ENCODE data around the gene DNAH6.

DNA sequence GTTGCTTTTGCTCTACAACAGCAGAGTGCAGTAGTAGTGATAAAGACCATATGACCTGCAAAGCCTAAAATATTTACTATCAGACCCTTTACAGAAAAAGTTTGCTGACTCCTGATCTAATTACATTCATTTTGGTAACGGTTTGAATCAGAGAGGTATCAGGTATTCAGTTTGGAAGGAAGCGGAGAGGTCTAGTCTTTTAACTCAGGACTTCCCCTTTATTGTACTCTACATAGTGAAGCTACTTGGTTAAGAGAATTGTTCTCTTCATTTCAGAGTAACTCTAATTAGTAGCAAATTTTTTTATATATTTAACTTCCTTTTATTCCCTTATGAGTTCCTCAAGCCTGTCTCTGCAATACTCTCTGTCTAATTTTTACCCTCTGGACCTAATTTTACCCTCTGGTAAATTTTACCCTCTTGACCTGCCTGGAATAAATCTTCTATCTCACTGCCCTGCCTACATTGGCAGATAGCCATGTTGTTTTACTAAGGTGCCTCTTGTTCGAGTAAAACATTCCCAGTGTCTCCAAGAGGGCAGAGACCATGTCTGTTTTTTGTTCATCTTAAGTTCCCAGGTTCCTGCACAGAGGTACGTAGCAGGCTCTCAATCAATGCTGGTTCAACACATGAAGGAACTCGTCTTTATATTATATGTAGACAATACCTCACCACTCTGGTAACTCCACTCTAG is 170.6 kb downstream of the DNAH6 start:
- TF ChIP-seq EZH2 (IDR thresholded peaks at IDR 0.05; ENCODE audit: borderline replicate concordance, low read depth, low read length, severe bottlenecking), result no peak
- TF ChIP-seq, protein P1, sequence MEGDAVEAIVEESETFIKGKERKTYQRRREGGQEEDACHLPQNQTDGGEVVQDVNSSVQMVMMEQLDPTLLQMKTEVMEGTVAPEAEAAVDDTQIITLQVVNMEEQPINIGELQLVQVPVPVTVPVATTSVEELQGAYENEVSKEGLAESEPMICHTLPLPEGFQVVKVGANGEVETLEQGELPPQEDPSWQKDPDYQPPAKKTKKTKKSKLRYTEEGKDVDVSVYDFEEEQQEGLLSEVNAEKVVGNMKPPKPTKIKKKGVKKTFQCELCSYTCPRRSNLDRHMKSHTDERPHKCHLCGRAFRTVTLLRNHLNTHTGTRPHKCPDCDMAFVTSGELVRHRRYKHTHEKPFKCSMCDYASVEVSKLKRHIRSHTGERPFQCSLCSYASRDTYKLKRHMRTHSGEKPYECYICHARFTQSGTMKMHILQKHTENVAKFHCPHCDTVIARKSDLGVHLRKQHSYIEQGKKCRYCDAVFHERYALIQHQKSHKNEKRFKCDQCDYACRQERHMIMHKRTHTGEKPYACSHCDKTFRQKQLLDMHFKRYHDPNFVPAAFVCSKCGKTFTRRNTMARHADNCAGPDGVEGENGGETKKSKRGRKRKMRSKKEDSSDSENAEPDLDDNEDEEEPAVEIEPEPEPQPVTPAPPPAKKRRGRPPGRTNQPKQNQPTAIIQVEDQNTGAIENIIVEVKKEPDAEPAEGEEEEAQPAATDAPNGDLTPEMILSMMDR (IDR thresholded peaks at IDR 0.05; ENCODE audit: borderline replicate concordance, extremely low read depth, low read length, poor library complexity, severe bottlenecking), result no peak

Measured in DND-41 (cell line).